LNCaP clone FGC (cell line): ENCODE results near the gene TLR5.

Experiments used
- DNase-seq: peaks from one replicate; pipeline ENCODE4 v3.0.0-alpha.2; 2011; ENCODE audit warnings: low read depth
- H3K4me3 ChIP-seq: 2 replicates; pipeline ENCODE4 v1.5.1; 2011; ENCODE audit warnings: mild to moderate bottlenecking, low read depth, low read length, control low read depth
- CTCF ChIP-seq: IDR thresholded peaks from 2 replicates; pipeline ENCODE4 v1.5.1; 2012; ENCODE audit warnings: mild to moderate bottlenecking; ENCODE audit not compliant: control insufficient read depth, insufficient read depth; ENCODE audit errors: extremely low read depth

Gene TLR5

GRCh38 chr1:223081181-223081994 is 61.7 kb downstream of the TLR5 start:
- no peak overlapping the region for H3K4me3 ChIP-seq
- peak; percentile 93 for TF ChIP-seq CTCF
- DNase-seq = peak; percentile 95

- no peak for DNase-seq
- no peak for TF ChIP-seq CTCF
- no peak overlapping the region for H3K4me3 ChIP-seq
Observed at GRCh38 chr1:223079498-223079897, 63.5 kb downstream of the TLR5 start.

GRCh38 chr1:223077247-223077833 is 65.7 kb downstream of the TLR5 start:
- H3K4me3 ChIP-seq = no peak overlapping the region
- peak; percentile 23 for DNase-seq
- TF ChIP-seq CTCF = no peak

- H3K4me3 ChIP-seq = no peak overlapping the region
- no peak for DNase-seq
- no peak for TF ChIP-seq CTCF
Observed at GRCh38 chr1:223076362-223076761, 66.7 kb downstream of the TLR5 start.

- no peak for TF ChIP-seq CTCF
- no peak overlapping the region for H3K4me3 ChIP-seq
- DNase-seq = no peak
Observed at GRCh38 chr1:223075834-223076233, 67.2 kb downstream of the TLR5 start.

GRCh38 chr1:223074445-223075300 is 68.4 kb downstream of the TLR5 start:
- TF ChIP-seq CTCF = no peak
- no peak for DNase-seq
- H3K4me3 ChIP-seq = no peak overlapping the region
